A673 (cell line): ENCODE measurements around the gene LGSN. TPM values are rescaled to one million over a fixed set of nuclear protein-coding genes. Genes with fewer than 3 reads are reported as not detected.
"Not testable (repeated sequence)": the region's sequence is repeated elsewhere in the genome, so short reads cannot be mapped to it uniquely, and the experiment has no call there.

Experiments
- Bru-seq: library from RNA; stranded (reverse); fragments of 400-500 nt; gene quantifications from one replicate; lab custom pipeline; 2021; lab: Mats Ljungman, UMichigan
- BruChase-seq, 2 experiments: library from RNA; stranded (reverse); fragments of 400-500 nt; gene quantifications; one replicate each; lab custom pipeline; 2021; lab: Mats Ljungman, UMichigan
- BruUV-seq: library from RNA; stranded (reverse); fragments of 400-500 nt; replicated peaks from 2 replicates; lab custom pipeline; 2021; lab: Mats Ljungman, UMichigan
- CTCF ChIA-PET: fragments of 300-600 bp; sonication (Branson Sonifier 250); formaldehyde crosslinking; loops from one replicate; lab custom pipeline; 2022; ENCODE audit warnings: antibody characterized with exemption; lab: Charles Lee
- POLR2A ChIA-PET: fragments of 300-600 bp; sonication (Branson Sonifier 250); formaldehyde crosslinking; loops from one replicate; lab custom pipeline; 2022; ENCODE audit warnings: antibody characterized with exemption; ENCODE audit not compliant: low non-redundant PET; lab: Charles Lee
- DNase-seq: peaks from one replicate; pipeline ENCODE4 v3.0.0-alpha.2; 2015; ENCODE audit warnings: low spot score
- H3K27ac ChIP-seq: fragments of 200-600 bp; sonication (generic); 2 replicates; pipeline ENCODE4 v1.5.1; 2016; ENCODE audit warnings: mixed run types, low read depth, mild to moderate bottlenecking, mixed read lengths, antibody characterized with exemption, low read length; ENCODE audit not compliant: poor library complexity, severe bottlenecking
- H3K27me3 ChIP-seq: fragments of 200-600 bp; sonication (generic); replicated peaks from 2 replicates; pipeline ENCODE4 v1.6.1; 2017; ENCODE audit warnings: mixed run types, low read depth, mild to moderate bottlenecking, mixed read lengths, antibody characterized with exemption, low read length; ENCODE audit not compliant: insufficient read depth, poor library complexity
- H3K36me3 ChIP-seq: fragments of 200-600 bp; sonication (generic); 2 replicates; pipeline ENCODE4 v1.6.1; 2016; ENCODE audit warnings: mixed run types, mild to moderate bottlenecking, mixed read lengths, antibody characterized with exemption, low read length; ENCODE audit not compliant: insufficient read depth, poor library complexity, severe bottlenecking
- H3K4me1 ChIP-seq: fragments of 200-600 bp; sonication (generic); 2 replicates; pipeline ENCODE4 v1.6.1; 2017; ENCODE audit warnings: mixed run types, mild to moderate bottlenecking, mixed read lengths, antibody characterized with exemption, low read length; ENCODE audit not compliant: insufficient read depth, poor library complexity, severe bottlenecking
- H3K4me3 ChIP-seq: fragments of 200-600 bp; sonication (generic); 2 replicates; pipeline ENCODE4 v1.5.1; 2016; ENCODE audit warnings: low read depth, mixed run types, mild to moderate bottlenecking, mixed read lengths, low read length; ENCODE audit not compliant: poor library complexity, severe bottlenecking
- H3K9me3 ChIP-seq: fragments of 200-600 bp; sonication (generic); 2 replicates; pipeline ENCODE4 v1.6.1; 2016; ENCODE audit warnings: mixed run types, low read depth, mild to moderate bottlenecking, mixed read lengths, antibody characterized with exemption, low read length; ENCODE audit not compliant: poor library complexity, severe bottlenecking
- CTCF ChIP-seq: fragments of 300-800, 200-600 bp; sonication (generic); conservative IDR thresholded peaks from 2 replicates; pipeline ENCODE4 v1.5.1; 2017; ENCODE audit warnings: low read depth, mild to moderate bottlenecking, antibody characterized with exemption, low read length, moderate library complexity, mixed read lengths
- EZH2 ChIP-seq: fragments of 200-600 bp; sonication (generic); IDR thresholded peaks from 2 replicates; pipeline ENCODE4 v1.6.1; 2017; ENCODE audit warnings: borderline replicate concordance, low read depth, mild to moderate bottlenecking, mixed read lengths, antibody characterized with exemption, low read length; ENCODE audit not compliant: poor library complexity, severe bottlenecking
- intact Hi-C: fragments of 100-400 bp; cut with micrococcal nuclease; formaldehyde crosslinking; loops from one replicate; pipeline ENCODE4 v1.10.0; 2022; ENCODE audit not compliant: unreplicated experiment
- long read RNA-seq: library from polyadenylated mRNA; stranded (forward); transcript quantifications from one replicate; pipeline ENCODE4 v2.0.0, GENCODE V29; 2022
- total RNA-seq: library from RNA; stranded (reverse); gene quantifications from 2 replicates; pipeline ENCODE4 v1.2.3, GENCODE V29; 2021

LGSN gene
- total RNA-seq (not detected in 2 replicates), Bru-seq, nascent RNA (percentile 4 among the genes with signal in this experiment), BruChase-seq, experiment 1, labeled RNA remaining after a 2-hour chase (percentile 7 among the genes with signal in this experiment), BruChase-seq, experiment 2, labeled RNA remaining after a 6-hour chase (percentile 8 among the genes with signal in this experiment)
- long read RNA-seq, result 0 reads

GRCh38 chr6:63319939-63320338 lies at the start of gene LGSN:
LGSN (minus strand) TSS chr6:63319983; CDS start chr6:63319943, 40 bp downstream.
- no peaks in the 10 kb centered on the region for H3K27me3 ChIP-seq
- ChIA-PET POLR2A (no interaction called here), CTCF (no interaction called here)
- H3K4me1 ChIP-seq, result peaks cover 8% of the 10 kb centered on the region
- no peaks in the 10 kb centered on the region for H3K9me3 ChIP-seq
- BruUV-seq, result no TSS peak
- H3K27ac ChIP-seq, result no peak within 1 kb of the TSS
- DNase-seq, result no peak
- no peak for TF ChIP-seq EZH2
- no peaks in the 10 kb centered on the region for H3K36me3 ChIP-seq
- intact Hi-C loops, result no loop called here
- no peak within 1 kb of the TSS for H3K4me3 ChIP-seq

- Histone ChIP-seq H3K9me3 (no peaks in the 10 kb centered on the region), H3K4me1 (no peaks in the 10 kb centered on the region), H3K4me3 (no peak overlapping the region), H3K27ac (no peak overlapping the region), H3K36me3 (no peaks in the 10 kb centered on the region), H3K27me3 (no peaks in the 10 kb centered on the region)
- no peak for DNase-seq
- no TSS peak for BruUV-seq
- CTCF ChIA-PET, result no interaction called here
- POLR2A ChIA-PET, result no interaction called here
- intact Hi-C loops, result no loop called here
- TF ChIP-seq CTCF (no peak), EZH2 (no peak)
Measured at GRCh38 chr6:63368347-63368746, 48.6 kb upstream of the LGSN start.

GRCh38 chr6:63362500-63363120 lies 42.8 kb upstream of the LGSN start:
- CTCF ChIA-PET, intact Hi-C loops, H3K27me3 ChIP-seq, BruUV-seq, H3K4me1 ChIP-seq, POLR2A ChIA-PET, DNase-seq, H3K9me3 ChIP-seq, H3K4me3 ChIP-seq, H3K27ac ChIP-seq, H3K36me3 ChIP-seq: not testable (repeated sequence)

GRCh38 chr6:63357384-63357783 lies 37.6 kb upstream of the LGSN start:
- H3K27me3 ChIP-seq, H3K4me1 ChIP-seq, H3K36me3 ChIP-seq, H3K4me3 ChIP-seq, CTCF ChIA-PET, H3K27ac ChIP-seq, intact Hi-C loops, DNase-seq, BruUV-seq, POLR2A ChIA-PET, H3K9me3 ChIP-seq: not testable (repeated sequence)
